HepG2 (cell line): Measurements from ENCODE around the gene USP9X. TPM values are rescaled to one million over a fixed set of nuclear protein-coding genes. Genes with fewer than 3 reads are reported as not detected.
"Not testable (repeated sequence)": the region's sequence is repeated elsewhere in the genome, so short reads cannot be mapped to it uniquely, and the experiment has no call there.

Source experiments
- ATAC-seq: fragments of 200-7000 bp; cut with Tn5 transposase; 3 replicates; pipeline ENCODE4 v1.9.1; 2020; ENCODE audit warnings: mild to moderate bottlenecking, moderate library complexity
- BruUV-seq: library from RNA; stranded (reverse); fragments of 400-500 nt; replicated peaks from 2 replicates; lab custom pipeline; 2021; lab: Mats Ljungman, UMichigan
- CTCF ChIA-PET: fragments of 300-600 bp; formaldehyde crosslinking; extraction: SDS; loops from one replicate; lab custom pipeline; 2021; ENCODE audit warnings: low total read pairs, inconsistent platforms, low intra/inter-chr PET ratio; lab: Yijun Ruan, JAX
- POLR2A ChIA-PET: fragments of 350-600 bp; sonication (Branson Sonifier 250); formaldehyde crosslinking; loops from one replicate; lab custom pipeline; 2020; ENCODE audit warnings: antibody characterized with exemption, inconsistent platforms; lab: Yijun Ruan, JAX
- DNase-seq: peaks from one replicate; pipeline ENCODE4 v3.0.0-alpha.2; 2015; ENCODE audit warnings: low spot score
- FAIRE-seq: peaks from 3 replicates; lab custom pipeline; 2011; peaks lifted over from hg19 to GRCh38; lab: Jason Lieb, UNC
- H2AFZ ChIP-seq: one replicate; pipeline ENCODE4 v1.6.1; 2011; ENCODE audit warnings: low read length, inconsistent platforms
- H3K27ac ChIP-seq: fragments of 300-600 bp; 3 replicates; pipeline ENCODE4 v1.8.0; 2011; ENCODE audit warnings: mixed run types, mild to moderate bottlenecking, mixed read lengths, low read length, inconsistent platforms; ENCODE audit not compliant: insufficient read depth; ENCODE audit errors: extremely low read length
- H3K27me3 ChIP-seq, 2 experiments: fragments of 200-600 bp in 1 of 2; 2 replicates in 1 of 2; 3 replicates in 1 of 2; pipeline versions ENCODE4 v1.6.0 to v1.8.0; 2011; ENCODE audit warnings: low read length in 2 of 2, mild to moderate bottlenecking in 2 of 2, moderate library complexity in 2 of 2, inconsistent platforms in 1 of 2; ENCODE audit not compliant: insufficient read depth in 2 of 2, control insufficient read depth in 1 of 2
- H3K36me3 ChIP-seq, 2 experiments: fragments of 200-600 bp in 1 of 2; replicated peaks in 1 of 2; 2 replicates in 1 of 2; 3 replicates in 1 of 2; pipeline versions ENCODE4 v1.5.1 to v1.8.0; 2011; ENCODE audit warnings: low read length in 2 of 2, inconsistent platforms in 1 of 2; ENCODE audit not compliant: insufficient read depth in 2 of 2, control insufficient read depth in 1 of 2
- H3K4me1 ChIP-seq: 2 replicates; pipeline ENCODE4 v1.5.1; 2012; ENCODE audit warnings: low read length, inconsistent platforms; ENCODE audit not compliant: insufficient read depth
- H3K4me2 ChIP-seq: 2 replicates; pipeline ENCODE4 v1.6.0; 2011; ENCODE audit warnings: low read depth, low read length, inconsistent platforms
- H3K4me3 ChIP-seq, 3 experiments: fragments of 200-600 bp in 1 of 3; sonication (generic), shearing (Covaris generic) in 1 of 3; replicated peaks in 1 of 3; 2 replicates each; pipeline ENCODE4 v1.5.1; 2011 to 2016; ENCODE audit warnings: low read length in 3 of 3, inconsistent platforms in 2 of 3, low read depth in 2 of 3, mild to moderate bottlenecking in 2 of 3, control low read depth in 1 of 3, mixed read lengths in 1 of 3; ENCODE audit not compliant: insufficient read depth in 1 of 3
- H3K79me2 ChIP-seq: one replicate; pipeline ENCODE4 v1.6.1; 2011; ENCODE audit warnings: low read length, inconsistent platforms; ENCODE audit not compliant: insufficient read depth
- H3K9ac ChIP-seq: 2 replicates; pipeline ENCODE4 v1.6.0; 2011; ENCODE audit warnings: mild to moderate bottlenecking, low read depth, low read length, inconsistent platforms; ENCODE audit not compliant: insufficient read depth
- H3K9me3 ChIP-seq: 2 replicates; pipeline ENCODE4 v1.5.1; 2012; ENCODE audit warnings: mild to moderate bottlenecking, low read length
- H4K20me1 ChIP-seq: 2 replicates; pipeline ENCODE4 v1.6.0; 2011; ENCODE audit warnings: inconsistent platforms, mild to moderate bottlenecking, low read length, moderate library complexity; ENCODE audit not compliant: insufficient read depth
- MAFF ChIP-seq: IDR thresholded peaks from 2 replicates; pipeline ENCODE4 v1.6.1; 2011; ENCODE audit warnings: low read depth, low read length, improper control_type of control experiment
- MAFK ChIP-seq, 2 experiments: IDR thresholded peaks in 1 of 2; conservative IDR thresholded peaks in 1 of 2; 2 replicates each; pipeline ENCODE4 v1.6.1; 2011; ENCODE audit warnings: improper control_type of control experiment in 2 of 2, low read length in 2 of 2
- NR2F6 ChIP-seq, 2 experiments: IDR thresholded peaks; 2 replicates each; pipeline ENCODE4 v1.6.1; 2016; ENCODE audit warnings: antibody characterized with exemption in 1 of 2, mild to moderate bottlenecking in 1 of 2
- RARG ChIP-seq: sonication (generic); formaldehyde crosslinking; IDR thresholded peaks from 2 replicates; pipeline ENCODE4 v1.4.0; 2020; ENCODE audit warnings: low read depth, mild to moderate bottlenecking, missing genetic modification reagents
- STAG1 ChIP-seq: sonication (generic); formaldehyde crosslinking; IDR thresholded peaks from 2 replicates; pipeline ENCODE4 v1.4.0; 2020; ENCODE audit warnings: missing genetic modification reagents
- ZNF44 ChIP-seq: sonication (generic); formaldehyde crosslinking; IDR thresholded peaks from 2 replicates; pipeline ENCODE4 v1.5.1; 2020; ENCODE audit warnings: mild to moderate bottlenecking, missing genetic modification reagents
- WGBS: methylation state at CpG from one replicate; pipeline ENCODE4 v1.1.6; 2017; ENCODE audit warnings: low lambda C conversion rate; 5-methylcytosine and 5-hydroxymethylcytosine counted together
- in situ Hi-C: cut with HindIII; loops from 2 replicates; pipeline ENCODE4 v1.10.0; 2017; ENCODE audit warnings: low pct_unique_long_range_greater_than_20kb; ENCODE audit not compliant: extremely low pct_ligation_motif_present
- intact Hi-C: fragments of 100-400 bp; cut with micrococcal nuclease; formaldehyde crosslinking; loops from one replicate; pipeline ENCODE4 v1.10.0; 2022; ENCODE audit not compliant: unreplicated experiment
- polyA plus RNA-seq, 8 experiments: library from polyadenylated mRNA; depleted of rRNA in 3 of 8; stranded (reverse) in 7 of 8; unstranded in 1 of 8; fragments of >200 nt; fragmentation: Illumina TruSeq in 4 of 8; extraction: Trizol in 4 of 8; gene quantifications; 2 replicates each; pipeline versions ENCODE4 v1.2.1 to v1.2.3, GENCODE V29; 2011 to 2016; ENCODE audit warnings: low read depth in 4 of 8, missing spikeins in 1 of 8, mixed read lengths in 1 of 8; ENCODE audit not compliant: insufficient read depth in 1 of 8
- total RNA-seq, 5 experiments: library from RNA; depleted of rRNA; stranded (reverse); fragments of >200 nt; fragmentation: Illumina TruSeq; extraction: Trizol; gene quantifications; 2 replicates each; pipeline ENCODE4 v1.2.3, GENCODE V29; 2016; ENCODE audit warnings: low read depth in 1 of 5

USP9X gene
- total and polyA plus RNA-seq, 2 of the 13 experiments (the other 11 are each of a cell fraction or from before 2014, with no cell fraction given), result 22.2 to 40.5 TPM

GRCh38 chrX:41224605-41225004 is 139.4 kb downstream of the USP9X start:
- H3K4me2 ChIP-seq, result no peak overlapping the region
- intact Hi-C loops, result no loop called here
- no peaks in the 10 kb centered on the region for H3K9me3 ChIP-seq
- no TSS peak for BruUV-seq
- H4K20me1 ChIP-seq, result no peaks in the 10 kb centered on the region
- CTCF ChIA-PET, result no interaction called here
- no peaks in the 10 kb centered on the region for H3K79me2 ChIP-seq
- in situ Hi-C loops, result no loop called here
- DNase-seq, result no peak
- TF ChIP-seq MAFK (conservative IDR thresholded peaks at IDR 0.05 in 1 of 2, IDR thresholded peaks at IDR 0.05 in 1 of 2; ENCODE audit: low read length in 2 of 2) (peak; percentile 70 to 83), MAFF (peak; percentile 77), STAG1 (CRISPR knock-in tag) (no peak)
- TF ChIP-seq, all 625 proteins: peak for 2
- Histone ChIP-seq H3K4me1 (no peaks in the 10 kb centered on the region), H3K27ac (no peak overlapping the region), H3K27me3 (no peaks in the 10 kb centered on the region), H2AFZ (no peak overlapping the region), H3K9ac (no peak overlapping the region), H3K36me3 (peaks cover 1 to 15% of the 10 kb centered on the region in 2 experiments; a peak in 4 of 5 replicates), H3K4me3 (no peak overlapping the region)
- 94% methylated on average over 5 of the region's 5 CpGs for WGBS
- no peak for ATAC-seq
- POLR2A ChIA-PET, result no interaction called here
- no peak for FAIRE-seq

GRCh38 chrX:41233988-41234387 is 148.7 kb downstream of the USP9X start:
- in situ Hi-C loops, result no loop called here
- CTCF ChIA-PET, result no interaction called here
- BruUV-seq, result no TSS peak
- no peak overlapping the region for H3K9ac ChIP-seq
- DNase-seq (no peak), ATAC-seq (no peak), FAIRE-seq (no peak)
- H3K27me3 ChIP-seq, result no peaks in the 10 kb centered on the region
- H3K79me2 ChIP-seq, result no peaks in the 10 kb centered on the region
- peaks cover 1 to 12% of the 10 kb centered on the region in 2 experiments; a peak in 2 of 5 replicates for H3K36me3 ChIP-seq
- H3K27ac ChIP-seq, result no peak overlapping the region
- no peak overlapping the region for H2AFZ ChIP-seq
- H3K4me1 ChIP-seq, result peaks cover 20% of the 10 kb centered on the region
- H3K9me3 ChIP-seq, result no peaks in the 10 kb centered on the region
- no peak overlapping the region for H3K4me2 ChIP-seq
- H3K4me3 ChIP-seq, result no peak overlapping the region
- no peak; the same call in 1 of the 2 replicates for TF ChIP-seq NR2F6 (IDR thresholded peaks at IDR 0.05)
- TF ChIP-seq NR2F6 (CRISPR knock-in tag; IDR thresholded peaks at IDR 0.05), result 0 out of 2 replicates have a peak, but pooled peaks have one; percentile 13
- TF ChIP-seq ZNF44 (CRISPR knock-in tag), result no peak
- no peak for TF ChIP-seq RARG (CRISPR knock-in tag)
- TF ChIP-seq, all 625 proteins: peak for 1
- intact Hi-C loops, result loop anchor here (10.0 kb wide), 1 partner anchor 49 kb away; no protein-coding TSS in a partner anchor
- POLR2A ChIA-PET, result no interaction called here
- H4K20me1 ChIP-seq, result no peaks in the 10 kb centered on the region

DNA sequence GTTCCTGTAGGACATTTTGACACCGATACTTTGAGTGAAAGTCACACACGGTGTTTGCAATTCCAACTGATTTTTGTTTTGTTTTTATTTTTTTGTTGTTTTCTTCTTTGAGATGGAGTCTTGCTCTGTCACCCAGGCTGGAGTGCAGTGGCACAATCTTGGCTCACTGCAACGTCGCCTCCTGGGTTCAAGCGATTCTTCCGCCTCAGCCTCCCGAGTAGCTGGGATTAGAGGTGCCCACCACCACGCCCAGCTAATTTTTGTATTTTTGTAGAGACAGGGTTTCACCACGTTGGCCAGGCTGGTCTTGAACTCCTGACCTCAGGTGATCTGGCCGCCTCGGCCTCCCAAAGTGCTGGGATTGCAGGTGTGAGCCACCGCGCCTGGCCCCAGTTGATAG is 149.2 kb downstream of the USP9X start:
- ATAC-seq, H4K20me1 ChIP-seq, in situ Hi-C loops, DNase-seq, H2AFZ ChIP-seq, H3K4me2 ChIP-seq, H3K27ac ChIP-seq, FAIRE-seq, BruUV-seq, CTCF ChIA-PET, H3K79me2 ChIP-seq, H3K9ac ChIP-seq, POLR2A ChIA-PET, H3K9me3 ChIP-seq, H3K4me3 ChIP-seq, H3K27me3 ChIP-seq: not testable (repeated sequence)
- intact Hi-C loops, result loop anchor here (10.0 kb wide), 1 partner anchor 50 kb away; no protein-coding TSS in a partner anchor
- Histone ChIP-seq H3K4me1 (peaks cover 20% of the 10 kb centered on the region), H3K36me3 (peaks cover 1 to 12% of the 10 kb centered on the region in 2 experiments; a peak in 2 of 5 replicates)
- 96% methylated on average over 13 of the region's 13 CpGs for WGBS
